Measurements from ENCODE around the gene LPIN2. TPM values are rescaled to one million over a fixed set of nuclear protein-coding genes. Genes with fewer than 3 reads are reported as not detected.

Gene LPIN2
- total RNA-seq, 3 donors from 2014 or later (not counting 1 experiment from before 2014, with no cell fraction given), result 32.9 to 58.8 (median 57.1) TPM

DNA sequence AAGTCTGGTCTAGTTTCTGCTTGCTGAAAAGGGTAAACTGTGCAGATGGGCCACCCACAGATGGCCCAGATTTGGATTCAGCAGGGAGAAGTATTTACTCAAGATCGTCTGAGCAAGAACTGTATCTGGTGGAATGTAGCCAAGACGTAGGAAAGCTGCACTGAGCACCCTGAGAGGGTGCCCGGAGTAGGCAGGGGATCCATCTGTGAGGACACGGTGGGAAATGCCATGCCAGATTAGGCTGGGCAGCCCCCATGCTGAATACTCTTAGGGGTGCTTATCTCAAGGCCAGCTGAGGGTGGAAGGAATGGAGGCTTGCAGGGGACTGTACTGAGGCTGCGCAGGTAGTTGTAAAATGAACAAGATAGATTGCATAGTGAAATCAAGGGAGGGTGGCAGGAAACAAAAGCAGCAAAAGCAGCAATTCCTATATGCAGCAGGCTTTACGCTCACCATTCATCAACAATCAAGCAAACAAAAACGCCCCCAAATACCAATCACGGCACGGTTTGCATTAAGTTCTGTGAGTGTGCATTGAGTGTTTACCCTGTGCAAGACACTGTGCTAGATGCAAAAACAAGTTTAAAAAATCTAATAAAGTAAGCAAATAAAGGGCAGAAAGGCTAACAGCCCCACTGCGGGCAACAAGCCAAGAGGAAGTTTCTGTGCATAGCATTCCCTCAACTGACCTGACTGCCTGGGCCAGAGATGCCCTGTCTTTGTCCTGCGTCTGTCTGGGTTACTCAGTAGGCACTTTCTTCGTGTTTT is 32.2 kb upstream of the LPIN2 start:
- no peak overlapping the region for H3K4me3 Mint-ChIP-seq
- DNase-seq, result no peak
- H3K36me3 ChIP-seq (ENCODE audit: control insufficient read depth, insufficient read depth, low read length), result no peaks in the 10 kb centered on the region
- 56% methylated on average over 7 of the region's 12 CpGs for WGBS (ENCODE audit: insufficient coverage)
- intact Hi-C loops (cut with micrococcal nuclease), result no loop called here
- no peaks in the 10 kb centered on the region for H3K36me3 Mint-ChIP-seq
- TF ChIP-seq, protein P1, sequence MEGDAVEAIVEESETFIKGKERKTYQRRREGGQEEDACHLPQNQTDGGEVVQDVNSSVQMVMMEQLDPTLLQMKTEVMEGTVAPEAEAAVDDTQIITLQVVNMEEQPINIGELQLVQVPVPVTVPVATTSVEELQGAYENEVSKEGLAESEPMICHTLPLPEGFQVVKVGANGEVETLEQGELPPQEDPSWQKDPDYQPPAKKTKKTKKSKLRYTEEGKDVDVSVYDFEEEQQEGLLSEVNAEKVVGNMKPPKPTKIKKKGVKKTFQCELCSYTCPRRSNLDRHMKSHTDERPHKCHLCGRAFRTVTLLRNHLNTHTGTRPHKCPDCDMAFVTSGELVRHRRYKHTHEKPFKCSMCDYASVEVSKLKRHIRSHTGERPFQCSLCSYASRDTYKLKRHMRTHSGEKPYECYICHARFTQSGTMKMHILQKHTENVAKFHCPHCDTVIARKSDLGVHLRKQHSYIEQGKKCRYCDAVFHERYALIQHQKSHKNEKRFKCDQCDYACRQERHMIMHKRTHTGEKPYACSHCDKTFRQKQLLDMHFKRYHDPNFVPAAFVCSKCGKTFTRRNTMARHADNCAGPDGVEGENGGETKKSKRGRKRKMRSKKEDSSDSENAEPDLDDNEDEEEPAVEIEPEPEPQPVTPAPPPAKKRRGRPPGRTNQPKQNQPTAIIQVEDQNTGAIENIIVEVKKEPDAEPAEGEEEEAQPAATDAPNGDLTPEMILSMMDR (IDR thresholded peaks at IDR 0.05), result no peak
- no peak overlapping the region for H3K4me3 ChIP-seq (ENCODE audit: low read length)
- H3K27ac Mint-ChIP-seq, result no peak overlapping the region
- peaks cover 4 to 6% of the 10 kb centered on the region in 2 donors for H3K4me1 Mint-ChIP-seq
- no peak overlapping the region for H3K27ac ChIP-seq (ENCODE audit: low read length)
- no peaks in the 10 kb centered on the region for H3K4me1 ChIP-seq (ENCODE audit: control insufficient read depth, insufficient read depth, low read length)
- no peak for ATAC-seq
- H3K27me3 Mint-ChIP-seq (ENCODE audit: low read depth in 2 of 2), result peaks cover 0 to 2% of the 10 kb centered on the region in 2 donors
- H3K9me3 ChIP-seq (ENCODE audit: control insufficient read depth, insufficient read depth, low read length), result no peaks in the 10 kb centered on the region
- no peaks in the 10 kb centered on the region for H3K9me3 Mint-ChIP-seq
- H3K27me3 ChIP-seq (ENCODE audit: control insufficient read depth, insufficient read depth, low read length), result no peaks in the 10 kb centered on the region

DNA sequence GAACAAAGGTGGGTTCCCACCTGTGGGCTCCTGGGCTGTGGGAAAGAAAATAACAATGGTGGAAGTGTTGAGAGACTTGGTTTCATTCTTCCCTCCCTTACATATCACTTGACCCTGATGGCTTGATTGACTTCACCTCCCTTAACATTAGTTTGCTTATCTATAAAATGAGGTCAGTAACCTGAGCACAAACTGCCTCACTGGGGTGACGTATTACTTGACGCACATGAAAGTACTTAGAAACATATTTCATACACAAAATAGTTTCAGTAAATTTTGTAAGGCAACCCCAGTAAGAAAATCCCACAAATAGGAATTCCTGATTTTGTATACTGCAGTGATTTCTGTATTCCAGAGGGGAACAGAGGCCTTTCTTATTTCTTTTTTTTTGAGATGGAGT is 29.4 kb upstream of the LPIN2 start:
- intact Hi-C loops (cut with micrococcal nuclease), result no loop called here
- Histone ChIP-seq H3K9me3 (ENCODE audit: control insufficient read depth, insufficient read depth, low read length) (no peaks in the 10 kb centered on the region), H3K27me3 (ENCODE audit: control insufficient read depth, insufficient read depth, low read length) (no peaks in the 10 kb centered on the region), H3K4me1 (ENCODE audit: control insufficient read depth, insufficient read depth, low read length) (peaks cover 3% of the 10 kb centered on the region), H3K36me3 (ENCODE audit: control insufficient read depth, insufficient read depth, low read length) (no peaks in the 10 kb centered on the region), H3K27ac (ENCODE audit: low read length) (no peak overlapping the region), H3K4me3 (ENCODE audit: low read length) (no peak overlapping the region)
- TF ChIP-seq, protein P1 (IDR thresholded peaks at IDR 0.05), result no peak
- Mint-ChIP-seq H3K36me3 (no peaks in the 10 kb centered on the region), H3K4me1 (peaks cover 8 to 10% of the 10 kb centered on the region in 2 donors), H3K4me3 (no peak overlapping the region), H3K9me3 (no peaks in the 10 kb centered on the region), H3K27ac (no peak overlapping the region), H3K27me3 (ENCODE audit: low read depth in 2 of 2) (no peaks in the 10 kb centered on the region)
- 96% methylated on average over 2 of the region's 2 CpGs for WGBS (ENCODE audit: insufficient coverage)
- ATAC-seq (no peak), DNase-seq (no peak)

DNA sequence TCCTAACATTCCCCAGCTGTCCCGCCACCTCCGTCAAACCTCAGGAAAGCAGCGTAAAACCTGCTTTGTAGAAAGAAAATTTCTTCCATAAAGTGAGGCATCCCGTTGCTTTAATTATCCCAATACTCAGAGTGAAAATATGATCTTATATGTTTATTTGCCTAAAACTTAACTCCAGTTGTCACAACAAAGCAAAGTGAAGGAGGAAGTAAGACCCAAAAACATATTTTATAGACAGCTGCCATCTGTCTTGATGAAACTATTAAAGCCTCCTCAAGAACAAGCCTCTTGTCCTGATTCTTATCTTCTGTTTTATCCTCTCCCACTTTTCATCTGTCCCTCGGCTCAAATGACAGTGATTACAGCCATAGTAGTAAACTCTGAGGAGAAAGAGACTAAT is 28.9 kb upstream of the LPIN2 start:
- Histone ChIP-seq H3K4me1 (ENCODE audit: control insufficient read depth, insufficient read depth, low read length) (peaks cover 4% of the 10 kb centered on the region), H3K27me3 (ENCODE audit: control insufficient read depth, insufficient read depth, low read length) (no peaks in the 10 kb centered on the region), H3K27ac (ENCODE audit: low read length) (no peak overlapping the region), H3K36me3 (ENCODE audit: control insufficient read depth, insufficient read depth, low read length) (no peaks in the 10 kb centered on the region), H3K9me3 (ENCODE audit: control insufficient read depth, insufficient read depth, low read length) (no peaks in the 10 kb centered on the region), H3K4me3 (ENCODE audit: low read length) (no peak overlapping the region)
- no peak overlapping the region for H3K27ac Mint-ChIP-seq
- H3K36me3 Mint-ChIP-seq, result no peaks in the 10 kb centered on the region
- intact Hi-C loops (cut with micrococcal nuclease), result no loop called here
- no peaks in the 10 kb centered on the region for H3K9me3 Mint-ChIP-seq
- TF ChIP-seq, protein P1 (IDR thresholded peaks at IDR 0.05), result no peak
- H3K27me3 Mint-ChIP-seq (ENCODE audit: low read depth in 2 of 2), result no peaks in the 10 kb centered on the region
- ATAC-seq (no peak), DNase-seq (no peak)
- H3K4me3 Mint-ChIP-seq, result no peak overlapping the region
- 96% methylated on average over 4 of the region's 5 CpGs for WGBS (ENCODE audit: insufficient coverage)
- H3K4me1 Mint-ChIP-seq, result peaks cover 10 to 11% of the 10 kb centered on the region in 2 donors

DNA sequence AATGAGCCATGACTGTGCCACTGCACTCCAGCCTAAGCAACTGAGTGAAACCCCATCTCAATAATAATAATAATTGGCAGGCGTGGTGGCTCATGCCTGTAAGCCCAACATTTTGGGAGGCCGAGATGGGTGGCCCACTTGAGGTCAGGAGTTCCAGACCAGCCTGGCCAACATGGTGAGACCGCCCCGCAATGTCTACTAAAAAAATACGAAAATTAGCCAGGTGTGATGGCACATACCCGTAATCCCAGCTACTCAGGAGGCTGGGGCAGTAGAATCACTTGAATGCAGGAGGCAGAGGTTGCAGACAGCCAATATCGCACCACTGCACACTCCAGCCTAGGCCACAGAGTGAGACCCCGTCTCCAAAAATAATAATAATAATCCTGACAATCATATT is 27.9 kb upstream of the LPIN2 start:
- no peaks in the 10 kb centered on the region for H3K27me3 Mint-ChIP-seq (ENCODE audit: low read depth in 2 of 2)
- DNase-seq, result no peak
- TF ChIP-seq, protein P1 (IDR thresholded peaks at IDR 0.05), result no peak
- no peak overlapping the region for H3K4me3 ChIP-seq (ENCODE audit: low read length)
- H3K9me3 Mint-ChIP-seq, result no peaks in the 10 kb centered on the region
- H3K4me1 ChIP-seq (ENCODE audit: control insufficient read depth, insufficient read depth, low read length), result peaks cover 4% of the 10 kb centered on the region
- no peaks in the 10 kb centered on the region for H3K27me3 ChIP-seq (ENCODE audit: control insufficient read depth, insufficient read depth, low read length)
- ATAC-seq, result no peak
- H3K9me3 ChIP-seq (ENCODE audit: control insufficient read depth, insufficient read depth, low read length), result no peaks in the 10 kb centered on the region
- no peak overlapping the region for H3K4me3 Mint-ChIP-seq
- no peaks in the 10 kb centered on the region for H3K36me3 Mint-ChIP-seq
- intact Hi-C loops (cut with micrococcal nuclease), result no loop called here
- H3K36me3 ChIP-seq (ENCODE audit: control insufficient read depth, insufficient read depth, low read length), result no peaks in the 10 kb centered on the region
- no peak overlapping the region for H3K27ac ChIP-seq (ENCODE audit: low read length)
- 98% methylated on average over 7 of the region's 8 CpGs for WGBS (ENCODE audit: insufficient coverage)
- peaks cover 6 to 11% of the 10 kb centered on the region in 2 donors for H3K4me1 Mint-ChIP-seq
- no peak overlapping the region for H3K27ac Mint-ChIP-seq

Data from natural killer cell (primary cell).